ENCODE data around the gene ADISSP. TPM values are rescaled to one million over a fixed set of nuclear protein-coding genes. Genes with fewer than 3 reads are reported as not detected.

The ADISSP gene
- total and polyA plus RNA-seq, 4 donors, result 15.6 to 53.9 (median 44.0) TPM

DNA sequence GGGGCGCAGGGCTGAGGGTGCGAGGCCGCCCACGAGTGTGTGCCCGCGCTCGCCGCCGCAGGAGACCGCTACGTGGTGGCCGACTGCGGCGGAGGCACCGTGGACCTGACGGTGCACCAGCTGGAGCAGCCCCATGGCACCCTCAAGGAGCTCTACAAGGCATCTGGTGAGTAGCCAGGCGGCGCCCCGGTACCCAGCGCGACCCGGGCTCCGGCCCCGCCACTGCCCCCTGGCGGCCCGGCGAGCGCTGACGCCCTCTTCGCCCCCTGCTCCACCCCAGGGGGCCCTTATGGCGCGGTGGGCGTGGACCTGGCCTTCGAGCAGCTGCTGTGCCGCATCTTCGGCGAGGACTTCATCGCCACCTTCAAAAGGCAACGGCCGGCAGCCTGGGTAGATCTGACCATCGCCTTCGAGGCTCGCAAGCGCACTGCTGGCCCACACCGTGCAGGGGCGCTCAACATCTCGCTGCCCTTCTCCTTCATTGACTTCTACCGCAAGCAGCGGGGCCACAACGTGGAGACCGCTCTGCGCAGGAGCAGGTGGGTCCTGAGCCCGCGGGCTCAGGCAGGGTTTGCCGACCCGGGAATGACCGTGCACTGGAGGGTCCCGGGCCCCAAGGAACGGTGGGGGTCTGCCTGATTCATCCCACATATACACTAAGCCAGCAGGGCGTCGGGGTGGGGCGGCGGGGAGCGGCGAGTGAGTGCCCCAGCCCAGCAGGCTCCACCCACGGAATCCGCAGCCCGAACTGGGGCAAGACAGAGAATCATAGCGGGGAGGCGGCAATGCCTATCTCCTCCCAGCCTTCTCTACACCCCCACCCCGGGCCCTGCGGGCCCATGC lies 17.6 kb downstream of the ADISSP start:
- Histone ChIP-seq H3K36me3 (ENCODE audit: control insufficient read depth, insufficient read depth, low read length) (peaks cover 22% of the 10 kb centered on the region), H3K9me3 (ENCODE audit: control insufficient read depth, insufficient read depth, low read length) (no peaks in the 10 kb centered on the region), H3K27ac (ENCODE audit: low read depth, low read length) (no peak overlapping the region), H3K4me3 (ENCODE audit: low read depth, low read length) (no peak overlapping the region), H3K27me3 (ENCODE audit: control insufficient read depth, insufficient read depth, low read length) (peaks cover 50% of the 10 kb centered on the region), H3K4me1 (ENCODE audit: control insufficient read depth, insufficient read depth, low read length) (peaks cover 31% of the 10 kb centered on the region)
- 18% methylated on average over 68 of the region's 72 CpGs for WGBS (ENCODE audit: insufficient coverage)
- DNase-seq (ENCODE audit: low read depth in 4 of 6, low spot score in 6 of 6), result peak in 2 of 6 donors; percentile 46 to 49

- Histone ChIP-seq H3K27me3 (ENCODE audit: control insufficient read depth, insufficient read depth, low read length) (peaks cover 50% of the 10 kb centered on the region), H3K4me3 (ENCODE audit: low read depth, low read length) (no peak overlapping the region), H3K4me1 (ENCODE audit: control insufficient read depth, insufficient read depth, low read length) (peaks cover 31% of the 10 kb centered on the region), H3K27ac (ENCODE audit: low read depth, low read length) (no peak overlapping the region), H3K9me3 (ENCODE audit: control insufficient read depth, insufficient read depth, low read length) (no peaks in the 10 kb centered on the region), H3K36me3 (ENCODE audit: control insufficient read depth, insufficient read depth, low read length) (peaks cover 15% of the 10 kb centered on the region)
- 27% methylated on average over 4 of the region's 24 CpGs for WGBS (ENCODE audit: insufficient coverage)
- DNase-seq (ENCODE audit: low read depth in 4 of 6, low spot score in 6 of 6), result no peak
Measured at GRCh38 chr20:3749087-3749688, 18.4 kb downstream of the ADISSP start.

- Histone ChIP-seq H3K4me1 (ENCODE audit: control insufficient read depth, insufficient read depth, low read length) (peaks cover 31% of the 10 kb centered on the region), H3K4me3 (ENCODE audit: low read depth, low read length) (no peak overlapping the region), H3K27me3 (ENCODE audit: control insufficient read depth, insufficient read depth, low read length) (peaks cover 50% of the 10 kb centered on the region), H3K36me3 (ENCODE audit: control insufficient read depth, insufficient read depth, low read length) (peaks cover 7% of the 10 kb centered on the region), H3K9me3 (ENCODE audit: control insufficient read depth, insufficient read depth, low read length) (no peaks in the 10 kb centered on the region), H3K27ac (ENCODE audit: low read depth, low read length) (no peak overlapping the region)
- WGBS (ENCODE audit: insufficient coverage), result 90% methylated on average over 14 of the region's 16 CpGs
- DNase-seq (ENCODE audit: low read depth in 4 of 6, low spot score in 6 of 6), result no peak
Measured at GRCh38 chr20:3748073-3748472, 19.5 kb downstream of the ADISSP start.

- no peak for DNase-seq (ENCODE audit: low read depth in 4 of 6, low spot score in 6 of 6)
- H3K9me3 ChIP-seq (ENCODE audit: control insufficient read depth, insufficient read depth, low read length), result no peaks in the 10 kb centered on the region
- WGBS (ENCODE audit: insufficient coverage), result no CpG with 5 or more reads among the region's 2 CpGs
- H3K4me1 ChIP-seq (ENCODE audit: control insufficient read depth, insufficient read depth, low read length), result peaks cover 30% of the 10 kb centered on the region
- H3K4me3 ChIP-seq (ENCODE audit: low read depth, low read length), result no peak overlapping the region
- no peak overlapping the region for H3K27ac ChIP-seq (ENCODE audit: low read depth, low read length)
- H3K36me3 ChIP-seq (ENCODE audit: control insufficient read depth, insufficient read depth, low read length), result peaks cover 7% of the 10 kb centered on the region
- H3K27me3 ChIP-seq (ENCODE audit: control insufficient read depth, insufficient read depth, low read length), result peaks cover 50% of the 10 kb centered on the region
Measured at GRCh38 chr20:3747471-3747870, 20.1 kb downstream of the ADISSP start.

- no peak overlapping the region for H3K4me3 ChIP-seq (ENCODE audit: low read depth, low read length)
- H3K27ac ChIP-seq (ENCODE audit: low read depth, low read length), result no peak overlapping the region
- H3K36me3 ChIP-seq (ENCODE audit: control insufficient read depth, insufficient read depth, low read length), result peaks cover 4% of the 10 kb centered on the region
- WGBS (ENCODE audit: insufficient coverage), result 45% methylated on average over 11 of the region's 11 CpGs
- peaks cover 37% of the 10 kb centered on the region for H3K27me3 ChIP-seq (ENCODE audit: control insufficient read depth, insufficient read depth, low read length)
- H3K4me1 ChIP-seq (ENCODE audit: control insufficient read depth, insufficient read depth, low read length), result peaks cover 23% of the 10 kb centered on the region
- DNase-seq (ENCODE audit: low read depth in 4 of 6, low spot score in 6 of 6), result no peak
- no peaks in the 10 kb centered on the region for H3K9me3 ChIP-seq (ENCODE audit: control insufficient read depth, insufficient read depth, low read length)
Measured at GRCh38 chr20:3745686-3746173, 21.8 kb downstream of the ADISSP start.

GRCh38 chr20:3744806-3745685 lies 22.5 kb downstream of the ADISSP start:
- H3K36me3 ChIP-seq (ENCODE audit: control insufficient read depth, insufficient read depth, low read length), result peaks cover 4% of the 10 kb centered on the region
- 11% methylated on average over 45 of the region's 45 CpGs for WGBS (ENCODE audit: insufficient coverage)

GRCh38 chr20:3744037-3744436 lies 23.5 kb downstream of the ADISSP start:
- peaks cover 20% of the 10 kb centered on the region for H3K27me3 ChIP-seq (ENCODE audit: control insufficient read depth, insufficient read depth, low read length)
- peaks cover 23% of the 10 kb centered on the region for H3K4me1 ChIP-seq (ENCODE audit: control insufficient read depth, insufficient read depth, low read length)
- H3K27ac ChIP-seq (ENCODE audit: low read depth, low read length), result no peak overlapping the region
- H3K36me3 ChIP-seq (ENCODE audit: control insufficient read depth, insufficient read depth, low read length), result peaks cover 4% of the 10 kb centered on the region
- DNase-seq (ENCODE audit: low read depth in 4 of 6, low spot score in 6 of 6), result no peak
- WGBS (ENCODE audit: insufficient coverage), result 80% methylated on average over 1 of the region's 1 CpG
- no peak overlapping the region for H3K4me3 ChIP-seq (ENCODE audit: low read depth, low read length)
- no peaks in the 10 kb centered on the region for H3K9me3 ChIP-seq (ENCODE audit: control insufficient read depth, insufficient read depth, low read length)

More at GRCh38 chr20:3744806-3745685, 22.5 kb downstream of the ADISSP start:
- H3K4me3 ChIP-seq (ENCODE audit: low read depth, low read length), result no peak overlapping the region
- peaks cover 24% of the 10 kb centered on the region for H3K4me1 ChIP-seq (ENCODE audit: control insufficient read depth, insufficient read depth, low read length)
- DNase-seq (ENCODE audit: low read depth in 4 of 6, low spot score in 6 of 6), result peak in 2 of 6 donors; percentile 48 to 70
- H3K27ac ChIP-seq (ENCODE audit: low read depth, low read length), result no peak overlapping the region
- H3K27me3 ChIP-seq (ENCODE audit: control insufficient read depth, insufficient read depth, low read length), result peaks cover 30% of the 10 kb centered on the region
- H3K9me3 ChIP-seq (ENCODE audit: control insufficient read depth, insufficient read depth, low read length), result no peaks in the 10 kb centered on the region

GRCh38 chr20:3743251-3743650 lies 24.3 kb downstream of the ADISSP start:
- H3K4me3 ChIP-seq (ENCODE audit: low read depth, low read length), result no peak overlapping the region
- peaks cover 2% of the 10 kb centered on the region for H3K36me3 ChIP-seq (ENCODE audit: control insufficient read depth, insufficient read depth, low read length)
- peaks cover 15% of the 10 kb centered on the region for H3K27me3 ChIP-seq (ENCODE audit: control insufficient read depth, insufficient read depth, low read length)
- DNase-seq (ENCODE audit: low read depth in 4 of 6, low spot score in 6 of 6), result no peak
- WGBS (ENCODE audit: insufficient coverage), result no CpG with 5 or more reads among the region's 2 CpGs
- H3K27ac ChIP-seq (ENCODE audit: low read depth, low read length), result no peak overlapping the region
- peaks cover 28% of the 10 kb centered on the region for H3K4me1 ChIP-seq (ENCODE audit: control insufficient read depth, insufficient read depth, low read length)
- no peaks in the 10 kb centered on the region for H3K9me3 ChIP-seq (ENCODE audit: control insufficient read depth, insufficient read depth, low read length)

GRCh38 chr20:3741836-3742458 lies 25.6 kb downstream of the ADISSP start:
- Histone ChIP-seq H3K36me3 (ENCODE audit: control insufficient read depth, insufficient read depth, low read length) (no peaks in the 10 kb centered on the region), H3K4me1 (ENCODE audit: control insufficient read depth, insufficient read depth, low read length) (peaks cover 28% of the 10 kb centered on the region), H3K4me3 (ENCODE audit: low read depth, low read length) (no peak overlapping the region), H3K27ac (ENCODE audit: low read depth, low read length) (no peak overlapping the region), H3K9me3 (ENCODE audit: control insufficient read depth, insufficient read depth, low read length) (no peaks in the 10 kb centered on the region), H3K27me3 (ENCODE audit: control insufficient read depth, insufficient read depth, low read length) (peaks cover 10% of the 10 kb centered on the region)
- peak in 1 of 6 donors; percentile 40 for DNase-seq (ENCODE audit: low read depth in 4 of 6, low spot score in 6 of 6)
- WGBS (ENCODE audit: insufficient coverage), result 70% methylated on average over 7 of the region's 7 CpGs

Measured in spinal cord (tissue), 10 donors.